ENCODE measurements around the gene ST3GAL2.

ST3GAL2 gene

DNA sequence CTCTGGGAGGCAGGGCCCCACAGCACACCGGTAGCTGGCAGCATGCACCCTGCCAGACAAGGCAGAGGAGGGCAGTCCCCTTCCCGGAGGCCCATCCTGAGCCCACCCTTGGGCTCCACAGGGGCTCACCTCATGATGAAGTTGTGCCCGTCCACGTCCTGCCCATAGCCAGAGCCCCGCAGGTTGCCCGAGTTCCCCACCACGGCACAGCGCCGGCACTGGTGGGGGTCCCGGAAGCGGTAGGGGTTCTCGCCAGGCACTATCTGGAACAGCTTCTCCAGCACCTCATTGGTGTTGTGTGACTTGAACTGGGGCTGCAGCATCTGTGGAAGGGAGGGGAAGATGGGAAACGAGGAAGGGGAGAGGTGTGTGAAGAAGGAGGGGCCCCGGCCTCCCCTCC lies 44.0 kb downstream of the ST3GAL2 start:
- no peak overlapping the region for H3K4me3 ChIP-seq (ENCODE audit: low read depth, low read length)
- DNase-seq (ENCODE audit: low read depth): no peak
- TF ChIP-seq, protein P1, sequence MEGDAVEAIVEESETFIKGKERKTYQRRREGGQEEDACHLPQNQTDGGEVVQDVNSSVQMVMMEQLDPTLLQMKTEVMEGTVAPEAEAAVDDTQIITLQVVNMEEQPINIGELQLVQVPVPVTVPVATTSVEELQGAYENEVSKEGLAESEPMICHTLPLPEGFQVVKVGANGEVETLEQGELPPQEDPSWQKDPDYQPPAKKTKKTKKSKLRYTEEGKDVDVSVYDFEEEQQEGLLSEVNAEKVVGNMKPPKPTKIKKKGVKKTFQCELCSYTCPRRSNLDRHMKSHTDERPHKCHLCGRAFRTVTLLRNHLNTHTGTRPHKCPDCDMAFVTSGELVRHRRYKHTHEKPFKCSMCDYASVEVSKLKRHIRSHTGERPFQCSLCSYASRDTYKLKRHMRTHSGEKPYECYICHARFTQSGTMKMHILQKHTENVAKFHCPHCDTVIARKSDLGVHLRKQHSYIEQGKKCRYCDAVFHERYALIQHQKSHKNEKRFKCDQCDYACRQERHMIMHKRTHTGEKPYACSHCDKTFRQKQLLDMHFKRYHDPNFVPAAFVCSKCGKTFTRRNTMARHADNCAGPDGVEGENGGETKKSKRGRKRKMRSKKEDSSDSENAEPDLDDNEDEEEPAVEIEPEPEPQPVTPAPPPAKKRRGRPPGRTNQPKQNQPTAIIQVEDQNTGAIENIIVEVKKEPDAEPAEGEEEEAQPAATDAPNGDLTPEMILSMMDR (IDR thresholded peaks at IDR 0.05; ENCODE audit: low read depth, low read length): no peak
- TF ChIP-seq, protein P2, sequence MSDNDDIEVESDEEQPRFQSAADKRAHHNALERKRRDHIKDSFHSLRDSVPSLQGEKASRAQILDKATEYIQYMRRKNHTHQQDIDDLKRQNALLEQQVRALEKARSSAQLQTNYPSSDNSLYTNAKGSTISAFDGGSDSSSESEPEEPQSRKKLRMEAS (IDR thresholded peaks at IDR 0.05; ENCODE audit: low read depth, low read length): no peak
- no peak for TF ChIP-seq MYC (IDR thresholded peaks at IDR 0.05; ENCODE audit: low read depth, low read length)
- no peak for TF ChIP-seq POLR2A (IDR thresholded peaks at IDR 0.05; ENCODE audit: extremely low read depth, insufficient read length)

DNA sequence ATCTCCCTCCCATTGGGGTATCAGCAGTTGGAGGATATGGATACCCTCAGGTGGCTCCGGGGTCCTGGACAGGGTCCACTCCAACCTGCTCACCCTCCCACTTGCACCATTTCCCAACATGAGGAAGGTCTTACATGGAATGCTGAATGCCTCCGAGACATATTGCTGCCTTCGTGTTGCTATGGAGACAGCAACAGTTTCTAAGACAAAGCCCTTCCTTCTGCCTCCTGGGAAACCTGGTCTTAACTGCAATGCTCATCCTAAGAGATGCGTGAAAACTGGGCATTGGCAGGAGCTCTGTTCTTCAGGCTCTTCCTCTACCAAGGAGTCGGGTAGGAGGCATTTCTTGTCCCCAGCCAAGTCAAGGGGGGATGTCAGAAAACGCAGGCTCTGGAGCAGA lies 45.2 kb downstream of the ST3GAL2 start:
- H3K4me3 ChIP-seq (ENCODE audit: low read depth, low read length): no peak overlapping the region
- TF ChIP-seq MYC (IDR thresholded peaks at IDR 0.05; ENCODE audit: low read depth, low read length): no peak
- TF ChIP-seq, protein P1 (IDR thresholded peaks at IDR 0.05; ENCODE audit: low read depth, low read length): no peak
- no peak for TF ChIP-seq POLR2A (IDR thresholded peaks at IDR 0.05; ENCODE audit: extremely low read depth, insufficient read length)
- TF ChIP-seq, protein P2 (IDR thresholded peaks at IDR 0.05; ENCODE audit: low read depth, low read length): no peak
- no peak for DNase-seq (ENCODE audit: low read depth)

DNA sequence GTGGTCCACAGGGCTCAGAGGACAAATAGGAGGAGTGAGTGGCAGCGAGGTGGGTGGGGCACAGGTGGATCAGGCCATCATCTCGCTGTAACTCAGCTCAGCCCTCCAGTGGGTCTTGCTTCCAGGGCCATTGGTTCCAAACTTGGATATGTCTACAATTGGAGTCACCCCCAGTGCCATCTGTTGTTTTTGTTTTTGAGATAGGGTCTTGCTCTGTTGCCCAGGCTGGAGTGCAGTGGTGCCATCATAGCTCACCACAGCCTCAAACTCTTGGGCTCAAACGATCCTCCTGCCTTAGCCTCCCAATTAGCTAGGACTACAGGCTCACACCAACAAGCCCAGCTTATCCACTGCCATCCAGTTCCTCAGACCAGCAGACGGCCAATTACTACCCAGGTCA lies 46.3 kb downstream of the ST3GAL2 start:
- TF ChIP-seq POLR2A (IDR thresholded peaks at IDR 0.05; ENCODE audit: extremely low read depth, insufficient read length): no peak
- TF ChIP-seq, protein P1 (IDR thresholded peaks at IDR 0.05; ENCODE audit: low read depth, low read length): no peak
- no peak overlapping the region for H3K4me3 ChIP-seq (ENCODE audit: low read depth, low read length)
- DNase-seq (ENCODE audit: low read depth): no peak

DNA sequence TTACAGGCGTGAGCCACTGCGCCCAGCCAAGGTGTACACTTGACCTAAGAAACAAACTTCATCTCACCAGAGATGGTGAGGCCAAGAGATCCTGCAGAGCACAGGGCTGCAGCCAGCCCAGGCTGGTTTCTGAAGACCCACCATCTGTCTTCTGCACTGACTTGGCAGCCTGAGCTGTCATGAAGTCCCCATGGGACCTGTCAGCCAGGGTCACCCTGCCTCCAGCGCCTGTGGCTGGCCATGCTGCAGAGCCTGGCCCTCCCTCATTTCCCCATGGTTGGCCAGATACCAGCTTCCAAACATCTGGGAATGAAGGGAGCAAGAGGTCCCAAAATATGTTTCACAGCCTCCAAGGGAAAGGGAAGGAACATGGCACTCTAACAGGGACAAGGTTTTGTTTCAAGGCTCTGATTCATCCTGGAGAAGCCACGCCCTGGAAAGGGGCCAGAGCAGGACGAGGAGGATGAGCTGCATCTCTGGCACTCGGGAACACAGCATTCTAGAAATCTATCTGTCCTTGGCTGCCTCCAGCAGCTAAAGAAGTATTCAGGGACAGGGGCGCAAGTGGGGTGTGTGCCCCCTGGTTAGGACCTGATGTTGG lies 46.9 kb downstream of the ST3GAL2 start:
- DNase-seq (ENCODE audit: low read depth): no peak
- no peak overlapping the region for H3K4me3 ChIP-seq (ENCODE audit: low read depth, low read length)
- TF ChIP-seq, protein P2 (IDR thresholded peaks at IDR 0.05; ENCODE audit: low read depth, low read length): no peak
- TF ChIP-seq, protein P1 (IDR thresholded peaks at IDR 0.05; ENCODE audit: low read depth, low read length): no peak
- TF ChIP-seq POLR2A (IDR thresholded peaks at IDR 0.05; ENCODE audit: extremely low read depth, insufficient read length) (no peak), MYC (IDR thresholded peaks at IDR 0.05; ENCODE audit: low read depth, low read length) (no peak)

DNA sequence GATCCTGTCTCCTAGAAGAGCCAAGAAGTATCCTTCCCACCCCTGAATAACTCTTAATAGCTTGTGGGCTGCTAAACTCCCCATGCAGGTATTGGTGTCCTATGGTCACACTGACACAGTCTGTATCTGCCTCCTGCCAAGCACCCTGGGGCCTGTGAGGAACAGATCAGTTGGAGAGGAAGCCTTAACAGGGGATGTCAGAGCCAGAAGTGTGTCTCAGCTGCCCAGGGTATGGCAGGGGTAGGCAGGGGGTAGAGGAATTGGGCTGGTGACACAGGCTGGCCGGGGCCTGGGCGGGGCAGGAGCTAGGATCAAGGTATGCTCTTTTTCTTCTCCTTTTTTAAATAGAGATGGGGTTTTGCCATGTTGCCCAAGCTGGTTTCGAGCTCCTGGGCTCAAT lies 47.5 kb downstream of the ST3GAL2 start:
- TF ChIP-seq, protein P2 (IDR thresholded peaks at IDR 0.05; ENCODE audit: low read depth, low read length): no peak
- TF ChIP-seq, protein P1 (IDR thresholded peaks at IDR 0.05; ENCODE audit: low read depth, low read length): no peak
- no peak for TF ChIP-seq POLR2A (IDR thresholded peaks at IDR 0.05; ENCODE audit: extremely low read depth, insufficient read length)
- no peak for TF ChIP-seq MYC (IDR thresholded peaks at IDR 0.05; ENCODE audit: low read depth, low read length)
- H3K4me3 ChIP-seq (ENCODE audit: low read depth, low read length): no peak overlapping the region
- no peak for DNase-seq (ENCODE audit: low read depth)

DNA sequence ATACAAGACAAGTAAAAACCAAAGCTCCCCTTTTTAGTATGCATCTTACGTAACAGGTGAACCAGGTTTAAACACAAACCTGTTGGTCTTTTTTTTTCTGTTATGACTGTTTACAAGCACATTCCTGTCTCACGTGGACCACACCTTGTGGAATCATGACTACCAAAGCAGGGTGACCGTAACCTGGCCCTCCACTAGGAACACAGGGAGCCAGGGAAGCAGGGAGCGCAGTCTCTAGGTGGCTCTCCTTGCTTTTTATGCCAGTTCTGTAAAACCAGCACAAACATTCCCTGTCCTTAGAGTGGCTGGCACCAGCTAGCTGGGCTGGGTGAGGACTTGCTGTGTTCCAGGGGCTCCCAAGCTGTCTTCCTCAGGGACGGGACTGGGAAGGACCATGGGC lies 48.1 kb downstream of the ST3GAL2 start:
- no peak for DNase-seq (ENCODE audit: low read depth)
- no peak overlapping the region for H3K4me3 ChIP-seq (ENCODE audit: low read depth, low read length)
- TF ChIP-seq, protein P2 (IDR thresholded peaks at IDR 0.05; ENCODE audit: low read depth, low read length): no peak
- TF ChIP-seq, protein P1 (IDR thresholded peaks at IDR 0.05; ENCODE audit: low read depth, low read length): no peak
- TF ChIP-seq MYC (IDR thresholded peaks at IDR 0.05; ENCODE audit: low read depth, low read length): no peak
- TF ChIP-seq POLR2A (IDR thresholded peaks at IDR 0.05; ENCODE audit: extremely low read depth, insufficient read length): no peak

Data from NB4 (cell line).